Activated CD4-positive, alpha-beta T cell treated with anti-CD3 and anti-CD28 coated beads, Interleukin-2, Interleukin-4, amounts not matched to agents 100 ng/mL and 50 ng/mL, durations not matched to agents 16 hours and 8 hours (primary cell): ENCODE measurements around the gene NTMT1.
"Not testable (repeated sequence)": the region's sequence is repeated elsewhere in the genome, so short reads cannot be mapped to it uniquely, and the experiment has no call there.

Experiments
- DNase-seq: peaks from one replicate; pipeline ENCODE4 v3.0.0-alpha.2; 2020; ENCODE audit warnings: low spot score

The NTMT1 gene

GRCh38 chr9:129654554-129655040 lies 28.6 kb downstream of the NTMT1 start:
- DNase-seq, result no peak

DNA sequence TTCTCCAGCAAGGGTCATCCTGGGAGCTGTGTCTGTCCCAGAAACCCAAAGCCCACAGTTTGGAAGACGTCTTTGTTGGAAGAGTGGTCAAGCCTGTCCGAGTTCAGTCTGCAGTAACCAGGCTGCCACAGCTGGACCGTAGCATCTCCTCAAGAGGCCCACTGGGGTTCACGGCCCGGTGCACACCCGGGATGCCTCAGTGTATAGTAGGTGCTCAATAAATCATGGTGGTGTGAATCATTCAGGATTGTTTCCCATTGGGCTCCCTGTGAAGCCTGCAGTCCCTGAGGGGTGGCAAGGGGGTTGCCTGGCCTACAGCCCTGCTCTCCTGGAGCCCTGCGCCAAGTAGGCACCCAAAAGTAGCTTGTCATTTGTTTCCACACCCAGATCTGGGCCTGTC lies 29.2 kb downstream of the NTMT1 start:
- no peak for DNase-seq

- no peak for DNase-seq
These were observed 29.7 kb downstream of the NTMT1 start for GRCh38 chr9:129655696-129656095.

DNA sequence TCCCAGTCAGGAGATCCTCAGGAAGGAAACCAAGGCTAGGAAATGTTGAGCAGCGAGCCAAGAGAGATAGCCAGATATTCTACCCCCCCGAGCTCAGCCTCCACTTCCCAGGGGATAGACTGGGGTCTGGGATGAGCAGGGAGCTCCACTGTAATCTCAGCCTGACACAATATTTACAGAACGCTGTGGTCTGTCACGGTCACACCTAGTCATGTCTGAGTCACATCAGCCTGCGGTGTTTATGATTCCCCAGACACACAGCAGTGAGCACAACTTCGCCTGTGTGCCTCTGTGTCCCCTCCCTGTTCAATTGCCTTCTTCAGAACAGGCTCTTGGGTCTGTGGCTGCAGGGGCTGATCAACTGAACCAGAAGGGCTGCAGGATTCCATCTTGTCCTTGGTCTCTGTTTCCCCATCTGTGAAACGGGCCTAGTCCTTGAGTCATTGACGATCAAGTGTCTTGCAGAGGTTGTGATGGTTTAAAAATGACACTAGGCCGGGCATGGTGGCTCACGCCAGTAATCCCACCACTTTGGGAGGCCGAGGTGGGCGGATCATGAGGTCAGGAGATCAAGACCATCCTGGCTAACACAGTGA lies 30.9 kb downstream of the NTMT1 start:
- DNase-seq, result no peak

GRCh38 chr9:129661029-129661428 lies 35.1 kb downstream of the NTMT1 start:
- DNase-seq, result no peak

DNA sequence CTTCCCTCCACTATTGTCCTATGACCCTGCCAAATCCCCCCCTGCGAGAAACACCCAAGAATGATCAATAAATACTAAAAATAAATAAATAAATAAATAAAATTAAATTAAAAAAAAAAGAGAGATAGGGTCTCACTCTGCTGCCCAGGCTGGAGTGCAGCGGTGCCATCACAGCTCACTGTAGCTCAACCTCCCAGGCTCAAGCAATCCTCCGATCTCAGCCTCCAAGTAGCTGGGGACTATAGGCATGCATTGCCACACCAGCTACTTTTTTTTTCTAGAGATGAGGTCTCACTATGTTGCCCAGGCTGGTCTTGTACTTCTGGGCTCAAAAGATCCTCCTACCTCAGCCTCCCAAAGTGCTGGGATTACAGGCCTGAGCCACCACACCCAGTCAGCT lies 36.3 kb downstream of the NTMT1 start:
- not testable (repeated sequence) for DNase-seq

DNA sequence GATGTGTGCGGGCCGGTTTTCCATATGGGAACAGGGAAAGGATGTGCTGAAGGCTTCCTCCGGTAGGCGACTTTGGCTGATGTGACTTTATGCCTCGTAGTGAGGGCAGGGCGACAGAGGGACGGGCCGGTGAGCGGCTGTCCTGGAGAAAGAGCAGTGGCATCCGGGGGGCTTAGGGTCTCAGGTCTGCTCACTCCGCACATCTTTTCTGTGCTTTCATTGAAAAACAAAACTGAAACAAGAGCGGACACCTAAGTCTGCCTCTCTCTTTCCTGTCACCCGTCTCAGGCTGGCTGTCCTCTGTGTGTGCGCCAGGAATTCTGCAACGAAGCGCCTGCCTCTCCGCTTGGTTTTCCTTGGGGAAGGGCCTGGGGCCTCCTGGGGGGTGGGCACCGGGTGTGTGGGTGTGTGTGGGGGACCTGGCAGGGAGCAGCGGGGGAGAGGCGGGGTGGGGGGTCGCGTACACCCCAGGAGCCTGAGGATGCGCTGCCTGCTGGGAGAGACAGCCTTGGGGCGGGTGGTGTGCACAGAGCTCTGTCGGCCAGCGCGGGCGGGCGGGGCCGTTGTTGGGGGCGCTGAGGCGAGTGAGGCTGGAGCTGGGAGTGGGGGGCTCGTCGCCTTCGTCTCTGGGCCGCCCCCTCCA lies 38.9 kb downstream of the NTMT1 start:
- no peak for DNase-seq

GRCh38 chr9:129665389-129665775 lies 39.4 kb downstream of the NTMT1 start, which contains the start of gene PRRX2:
PRRX2 (plus strand) TSS chr9:129665647; CDS start chr9:129665868, 221 bp downstream.
- no peak for DNase-seq

GRCh38 chr9:129665814-129666520 lies 40.0 kb downstream of the NTMT1 start:
- no peak for DNase-seq

DNA sequence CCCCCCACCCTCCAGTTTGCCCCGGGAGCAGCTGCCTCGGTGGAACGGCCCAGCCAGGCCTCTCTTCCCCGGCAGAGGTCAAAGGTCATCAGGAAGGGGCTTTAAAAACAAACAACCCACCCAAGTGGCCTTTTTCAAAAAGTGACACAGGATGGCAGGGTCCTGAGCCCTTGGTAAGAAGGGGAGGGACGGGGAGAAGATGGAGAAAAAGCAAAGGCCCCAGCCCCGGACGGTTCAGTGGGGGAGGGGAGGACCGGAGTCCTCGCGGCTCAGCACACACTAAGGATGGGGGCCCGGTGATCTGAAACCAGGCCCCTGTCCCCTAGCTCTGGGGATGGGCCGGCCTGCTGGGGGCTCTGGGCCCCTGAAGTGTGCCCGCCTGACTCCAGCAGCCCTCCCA lies 40.6 kb downstream of the NTMT1 start:
- DNase-seq, result no peak

GRCh38 chr9:129667378-129667777 lies 41.4 kb downstream of the NTMT1 start:
- no peak for DNase-seq

- no peak for DNase-seq
These were observed 41.9 kb downstream of the NTMT1 start for GRCh38 chr9:129667850-129668249.

GRCh38 chr9:129669141-129669718 lies 43.3 kb downstream of the NTMT1 start:
- DNase-seq, result no peak

DNA sequence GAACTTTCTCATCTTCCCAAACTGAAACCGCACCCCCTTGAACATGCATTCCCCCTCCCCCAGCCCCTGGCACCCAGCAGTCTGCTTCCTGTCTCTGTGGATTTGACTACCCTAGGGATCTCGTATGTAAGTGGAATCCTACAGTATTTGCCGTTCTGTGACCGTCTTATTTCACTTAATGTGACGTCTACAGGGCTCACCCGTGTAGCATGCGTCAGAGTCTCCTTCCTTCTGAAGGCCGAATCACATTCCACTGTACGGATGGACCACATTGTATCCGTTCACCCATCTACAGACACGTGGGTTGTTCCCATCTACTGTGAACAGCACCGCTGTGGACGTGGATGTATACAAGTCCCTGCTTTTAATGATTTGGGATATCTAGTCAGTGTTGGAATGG lies 44.0 kb downstream of the NTMT1 start:
- no peak for DNase-seq

- DNase-seq, result no peak
These were observed 45.1 kb downstream of the NTMT1 start for GRCh38 chr9:129671065-129671464.

GRCh38 chr9:129671519-129671918 lies 45.6 kb downstream of the NTMT1 start:
- DNase-seq, result no peak

DNA sequence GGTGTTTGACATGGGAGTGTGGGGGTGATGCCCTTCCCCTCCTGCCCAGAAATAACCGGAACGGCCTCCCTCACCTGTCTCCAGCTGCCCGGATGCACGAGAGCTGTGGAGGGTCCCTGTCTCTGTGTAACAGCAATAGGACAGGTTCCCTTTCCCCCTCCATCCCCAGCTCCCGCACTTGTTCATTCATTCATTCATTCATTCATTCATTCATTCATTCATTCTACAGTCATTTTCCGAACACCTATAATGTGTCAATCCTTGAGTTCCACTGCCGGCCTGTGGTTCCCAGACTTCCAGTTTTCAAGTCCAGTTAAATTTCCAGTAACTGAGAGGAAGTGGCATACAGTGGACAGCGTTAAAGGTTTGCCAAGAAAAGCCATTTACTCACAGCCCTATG lies 46.7 kb downstream of the NTMT1 start:
- no peak for DNase-seq

- no peak for DNase-seq
These were observed 47.6 kb downstream of the NTMT1 start for GRCh38 chr9:129673602-129674001.

- DNase-seq, result no peak
These were observed 48.3 kb downstream of the NTMT1 start for GRCh38 chr9:129674229-129674628.

GRCh38 chr9:129675620-129676019 lies 49.7 kb downstream of the NTMT1 start:
- no peak for DNase-seq

GRCh38 chr9:129676287-129676686 lies 50.3 kb downstream of the NTMT1 start:
- no peak for DNase-seq

DNA sequence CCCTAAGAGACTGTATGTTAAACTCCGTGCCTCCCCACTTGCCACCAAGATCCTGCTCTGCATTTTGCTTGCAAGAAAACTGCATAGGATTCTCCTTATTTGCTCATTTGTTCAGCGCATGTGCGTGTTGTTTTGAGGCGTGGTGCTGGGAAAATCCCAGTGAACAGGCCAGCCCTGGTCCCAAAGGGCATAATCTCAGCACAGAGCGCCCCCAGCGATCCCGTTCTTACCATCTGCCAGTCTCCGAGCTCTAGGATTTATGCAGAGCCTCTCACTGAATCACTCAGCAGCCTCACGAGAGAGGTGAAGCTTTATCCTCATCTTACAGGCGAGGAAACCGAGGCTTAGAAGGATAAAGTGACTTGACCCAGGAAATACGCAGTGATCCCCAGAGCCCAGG lies 51.0 kb downstream of the NTMT1 start:
- no peak for DNase-seq

DNA sequence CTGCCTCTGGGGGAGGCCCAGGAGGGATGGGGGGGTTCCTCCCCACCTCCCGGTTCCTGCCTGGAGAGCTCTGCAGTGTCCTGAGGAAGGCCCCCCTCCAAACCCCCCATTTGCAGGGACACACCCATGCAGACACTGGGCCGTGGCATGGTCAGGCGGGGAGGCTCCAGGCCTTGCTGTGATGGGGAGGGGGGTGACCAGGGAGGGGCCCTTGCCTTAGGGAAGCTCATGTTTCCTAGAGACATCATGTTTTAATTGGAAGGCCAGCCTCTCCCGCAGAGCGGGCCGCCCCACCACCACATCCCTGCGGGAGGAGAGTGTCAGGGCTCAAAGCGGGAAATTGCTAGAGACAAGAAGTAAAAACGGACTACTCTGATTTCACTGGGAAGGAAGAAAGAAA lies 51.5 kb downstream of the NTMT1 start:
- DNase-seq, result no peak
